ENCODE measurements around the gene SLC35B1.
"Not testable (repeated sequence)": the region's sequence is repeated elsewhere in the genome, so short reads cannot be mapped to it uniquely, and the experiment has no call there.

The SLC35B1 gene

GRCh38 chr17:49731435-49731831, 23.7 kb upstream of the SLC35B1 start:
- no peak for DNase-seq

- no peak for DNase-seq
These were observed 23.1 kb upstream of the SLC35B1 start for GRCh38 chr17:49730785-49731434.

GRCh38 chr17:49730078-49730784, 22.5 kb upstream of the SLC35B1 start:
- DNase-seq, result no peak

GRCh38 chr17:49729069-49729468, 21.3 kb upstream of the SLC35B1 start:
- DNase-seq, result no peak

- no peak for DNase-seq
These were observed 20.7 kb upstream of the SLC35B1 start for GRCh38 chr17:49728425-49728824.

GRCh38 chr17:49727380-49727779, 19.6 kb upstream of the SLC35B1 start:
- no peak for DNase-seq

GRCh38 chr17:49725452-49726130, 17.8 kb upstream of the SLC35B1 start:
- no peak for DNase-seq

- DNase-seq, result not testable (repeated sequence)
These were observed 16.8 kb upstream of the SLC35B1 start for GRCh38 chr17:49724552-49724951.

GRCh38 chr17:49723423-49723822, 15.7 kb upstream of the SLC35B1 start:
- no peak for DNase-seq

GRCh38 chr17:49722066-49722465, 14.3 kb upstream of the SLC35B1 start:
- no peak for DNase-seq

GRCh38 chr17:49717371-49717861, 9.7 kb upstream of the SLC35B1 start:
- no peak for DNase-seq

GRCh38 chr17:49716668-49717364, 9.1 kb upstream of the SLC35B1 start:
- no peak for DNase-seq

- peak; percentile 32 for DNase-seq
These were observed 8.0 kb upstream of the SLC35B1 start for GRCh38 chr17:49715717-49716279.

GRCh38 chr17:49715216-49715615, 7.5 kb upstream of the SLC35B1 start:
- no peak for DNase-seq

GRCh38 chr17:49708515-49709183, 885 bp upstream of the SLC35B1 start:
- DNase-seq, result no peak

GRCh38 chr17:49707246-49707607, 537 bp downstream of the SLC35B1 start:
- peak; percentile 46 for DNase-seq

- no peak for DNase-seq
These were observed 2.5 kb downstream of the SLC35B1 start for GRCh38 chr17:49705254-49705653.

GRCh38 chr17:49703557-49704277, 4.0 kb downstream of the SLC35B1 start:
- DNase-seq, result no peak

GRCh38 chr17:49700960-49701359, 6.8 kb downstream of the SLC35B1 start:
- no peak for DNase-seq

- no peak for DNase-seq
These were observed 7.7 kb downstream of the SLC35B1 start for GRCh38 chr17:49699966-49700575.

GRCh38 chr17:49698005-49698404, 9.8 kb downstream of the SLC35B1 start:
- DNase-seq, result no peak

All from activated naive CD4-positive, alpha-beta T cell treated with anti-CD3 and anti-CD28 coated beads, Interleukin-2, amount 50 U/mL, for 16 hours (primary cell).